Ectodermal cell (in vitro differentiated cells): Measurements from ENCODE around the gene CFAP92.
A peak's percentile ranks its signal among the peaks of the same experiment; 100 is the strongest.

ENCODE experiments used
- H3K27ac ChIP-seq: 2 replicates; pipeline ENCODE4 v1.7.0; 2013; ENCODE audit warnings: mild to moderate bottlenecking, low read depth, low read length; ENCODE audit not compliant: insufficient read depth, poor library complexity, severe bottlenecking
- H3K27me3 ChIP-seq: 2 replicates; pipeline ENCODE4 v1.7.0; 2013; ENCODE audit warnings: mild to moderate bottlenecking, low read length; ENCODE audit not compliant: insufficient read depth, control insufficient read depth, poor library complexity, severe bottlenecking
- H3K36me3 ChIP-seq: one replicate; pipeline ENCODE4 v1.7.0; 2013; ENCODE audit warnings: low read length; ENCODE audit not compliant: control insufficient read depth, insufficient read depth
- H3K4me1 ChIP-seq: one replicate; pipeline ENCODE4 v1.7.0; 2013; ENCODE audit warnings: low read length; ENCODE audit not compliant: control insufficient read depth, insufficient read depth
- H3K4me3 ChIP-seq: 2 replicates; pipeline ENCODE4 v1.7.0; 2013; ENCODE audit warnings: low read depth, low read length, control low read depth; ENCODE audit not compliant: insufficient read depth
- H3K9me3 ChIP-seq: 2 replicates; pipeline ENCODE4 v1.7.0; 2013; ENCODE audit warnings: mild to moderate bottlenecking, low read length, moderate library complexity; ENCODE audit not compliant: control insufficient read depth
- WGBS, 2 experiments: methylation state at CpG; one replicate each; pipeline ENCODE4 v1.1.7; 2013; ENCODE audit warnings: missing lambda C conversion rate in 2 of 2; 5-methylcytosine and 5-hydroxymethylcytosine counted together

The CFAP92 gene

DNA sequence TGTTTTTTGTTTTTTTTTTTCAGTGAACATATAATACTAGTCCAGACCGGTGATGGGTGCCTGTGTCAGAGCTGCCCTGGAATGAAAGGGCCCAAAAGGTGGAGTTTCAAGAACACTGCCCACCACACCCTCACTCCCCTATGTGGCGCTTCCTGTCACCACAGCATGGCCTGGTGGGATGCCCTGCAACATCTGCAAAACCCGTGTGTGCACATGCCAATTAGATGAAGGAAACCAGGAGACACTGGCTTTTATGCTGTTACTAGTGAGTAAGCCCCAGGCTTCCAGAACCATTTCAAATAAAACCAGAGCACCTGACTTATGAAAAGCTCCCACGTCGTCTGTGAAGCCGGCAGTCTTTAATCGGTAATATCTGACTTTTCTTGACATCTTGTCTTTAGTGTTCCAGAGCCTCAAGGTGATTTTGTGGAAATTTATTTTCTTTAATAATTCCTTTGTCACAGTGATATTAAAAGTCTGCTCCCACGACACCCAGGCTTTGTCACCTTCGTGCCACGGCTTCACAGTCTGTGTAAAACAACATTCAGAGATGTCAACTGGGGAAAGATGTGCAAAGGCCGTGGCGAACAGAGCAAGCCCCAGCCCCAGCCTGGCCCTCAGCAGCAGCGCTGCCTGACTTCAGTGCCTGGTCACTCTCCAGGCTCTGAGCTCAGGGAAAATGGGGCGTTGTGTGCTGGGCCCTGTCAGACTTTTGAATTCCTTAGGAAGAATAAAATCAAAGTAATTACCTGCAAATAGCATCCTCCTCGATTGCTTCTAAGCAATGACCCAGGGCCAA, 6.4 kb downstream of the CFAP92 start:
- Histone ChIP-seq H3K27me3 (peaks cover under 1% of the 10 kb centered on the region), H3K27ac (no peak overlapping the region), H3K36me3 (no peaks in the 10 kb centered on the region), H3K9me3 (no peaks in the 10 kb centered on the region), H3K4me1 (peaks cover 10% of the 10 kb centered on the region), H3K4me3 (no peak overlapping the region)
- 94% methylated on average over 14 to 15 of the region's 15 CpGs for WGBS, 2 experiments

DNA sequence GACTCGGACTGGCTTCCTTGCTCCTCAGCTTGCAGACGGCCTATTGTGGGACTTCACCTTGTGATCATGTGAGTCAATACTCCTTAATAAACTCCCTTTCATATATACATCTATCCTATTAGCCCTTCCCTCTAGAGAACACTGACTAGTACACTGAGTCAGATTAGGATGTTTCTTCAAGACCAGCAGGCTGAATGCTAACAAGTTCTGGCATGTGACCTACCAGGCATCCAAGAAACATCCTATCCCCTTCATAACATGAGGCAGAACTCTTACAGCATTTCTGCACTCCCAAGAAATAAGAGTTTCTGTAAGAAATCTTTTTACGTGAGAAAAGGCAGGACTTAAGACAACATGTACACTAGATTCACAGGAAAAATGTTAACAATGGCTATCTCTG, 9.3 kb downstream of the CFAP92 start:
- Histone ChIP-seq H3K27me3 (no peaks in the 10 kb centered on the region), H3K9me3 (no peaks in the 10 kb centered on the region), H3K27ac (no peak overlapping the region), H3K36me3 (no peaks in the 10 kb centered on the region), H3K4me1 (peaks cover 10% of the 10 kb centered on the region), H3K4me3 (no peak overlapping the region)
- WGBS, 2 experiments, result 91 to 97% methylated on average over 3 of the region's 3 CpGs

DNA sequence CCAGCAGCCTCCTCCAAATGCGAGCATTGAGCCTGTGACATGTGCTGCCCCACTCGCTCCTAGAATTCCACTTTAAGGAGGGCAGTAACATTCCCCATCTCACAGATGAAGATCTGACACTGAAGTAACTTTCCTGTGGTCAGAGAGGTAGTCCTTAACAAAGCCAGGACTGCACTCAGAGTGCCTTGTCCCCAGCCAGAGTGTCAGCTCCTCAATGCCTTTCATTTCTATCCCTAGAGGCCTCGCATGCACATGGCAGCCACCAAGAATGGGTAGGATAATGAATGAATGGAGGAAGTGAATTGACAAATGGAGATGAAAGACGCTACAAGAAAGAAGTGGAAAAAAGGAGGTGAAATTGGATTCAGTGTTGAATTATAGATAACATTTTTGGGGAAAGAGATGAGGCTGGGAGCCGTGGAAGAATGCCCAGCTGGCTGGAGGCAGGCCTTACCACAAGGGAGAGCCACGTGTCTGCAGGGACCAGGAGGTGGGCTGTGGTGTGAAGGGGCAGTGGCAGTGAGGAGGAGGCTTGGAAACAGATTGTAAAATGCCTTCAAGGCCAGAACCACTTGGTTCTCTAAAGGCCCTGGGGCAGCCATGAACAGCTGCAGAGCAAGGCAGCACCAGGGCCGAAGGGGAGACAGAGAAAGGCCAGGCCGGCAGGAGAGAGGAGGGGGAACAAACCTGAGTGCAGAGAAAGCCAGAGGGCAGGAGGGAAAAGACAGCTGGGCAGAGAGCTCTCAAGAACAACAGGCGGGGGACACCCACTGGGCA, 10.4 kb downstream of the CFAP92 start:
- Histone ChIP-seq H3K4me3 (no peak overlapping the region), H3K4me1 (peaks cover 10% of the 10 kb centered on the region), H3K36me3 (no peaks in the 10 kb centered on the region), H3K27ac (peak overlapping the region; percentile 66), H3K9me3 (no peaks in the 10 kb centered on the region), H3K27me3 (no peaks in the 10 kb centered on the region)
- 70% methylated on average over 9 of the region's 9 CpGs for WGBS, 2 experiments

DNA sequence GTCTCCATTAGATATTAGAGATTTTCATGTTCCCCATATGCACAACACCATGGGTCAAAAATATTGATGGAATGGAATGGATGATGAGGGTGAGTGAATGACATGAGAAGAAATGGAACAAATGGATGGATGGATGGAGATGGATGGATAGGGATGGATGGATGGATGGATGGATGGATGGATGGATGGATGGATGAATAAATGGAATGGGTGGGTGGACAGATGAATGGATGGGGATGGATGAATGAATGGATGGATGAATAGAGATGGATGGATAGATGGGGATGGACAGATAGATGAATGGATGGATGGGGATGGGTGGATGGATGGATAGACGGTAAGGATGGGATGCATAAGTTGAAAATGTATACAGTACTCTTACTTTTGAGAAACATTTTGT, 18.6 kb downstream of the CFAP92 start:
- no peaks in the 10 kb centered on the region for H3K36me3 ChIP-seq
- WGBS, 2 experiments, result 91 to 94% methylated on average over 1 of the region's 1 CpG
- H3K27ac ChIP-seq, result no peak overlapping the region
- no peak overlapping the region for H3K4me3 ChIP-seq
- no peaks in the 10 kb centered on the region for H3K27me3 ChIP-seq
- no peaks in the 10 kb centered on the region for H3K9me3 ChIP-seq
- no peaks in the 10 kb centered on the region for H3K4me1 ChIP-seq

DNA sequence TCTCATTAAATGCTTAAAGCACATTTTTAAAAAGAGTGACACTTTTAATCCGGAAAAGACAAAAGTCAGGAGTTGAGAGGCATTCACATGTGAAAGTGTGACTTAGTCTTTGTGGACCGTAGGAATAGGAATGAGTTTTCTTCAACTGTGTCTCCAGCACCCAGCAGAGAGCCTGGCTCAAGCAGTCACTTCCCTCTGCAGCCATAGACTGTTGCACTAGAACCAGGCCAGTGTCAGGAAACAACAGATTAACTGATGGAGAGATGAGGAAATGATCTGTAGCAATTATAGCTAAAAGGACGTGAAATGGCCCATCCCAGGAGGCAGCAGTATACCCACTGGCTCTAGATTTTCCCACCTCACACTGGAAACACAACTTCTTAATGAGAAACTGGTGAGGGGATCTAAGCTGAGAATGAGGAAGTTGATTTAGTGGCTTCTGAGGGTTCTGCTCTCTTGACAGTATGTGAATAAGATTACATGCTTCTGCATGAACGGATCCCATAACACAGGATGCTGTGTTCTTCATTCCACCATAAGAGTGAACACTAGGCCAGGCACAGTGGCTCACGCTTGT, 19.8 kb downstream of the CFAP92 start:
- no peak overlapping the region for H3K4me3 ChIP-seq
- no peaks in the 10 kb centered on the region for H3K36me3 ChIP-seq
- no peaks in the 10 kb centered on the region for H3K4me1 ChIP-seq
- H3K27me3 ChIP-seq, result no peaks in the 10 kb centered on the region
- WGBS, 2 experiments, result 78 to 85% methylated on average over 4 to 5 of the region's 5 CpGs
- H3K27ac ChIP-seq, result no peak overlapping the region
- H3K9me3 ChIP-seq, result no peaks in the 10 kb centered on the region

DNA sequence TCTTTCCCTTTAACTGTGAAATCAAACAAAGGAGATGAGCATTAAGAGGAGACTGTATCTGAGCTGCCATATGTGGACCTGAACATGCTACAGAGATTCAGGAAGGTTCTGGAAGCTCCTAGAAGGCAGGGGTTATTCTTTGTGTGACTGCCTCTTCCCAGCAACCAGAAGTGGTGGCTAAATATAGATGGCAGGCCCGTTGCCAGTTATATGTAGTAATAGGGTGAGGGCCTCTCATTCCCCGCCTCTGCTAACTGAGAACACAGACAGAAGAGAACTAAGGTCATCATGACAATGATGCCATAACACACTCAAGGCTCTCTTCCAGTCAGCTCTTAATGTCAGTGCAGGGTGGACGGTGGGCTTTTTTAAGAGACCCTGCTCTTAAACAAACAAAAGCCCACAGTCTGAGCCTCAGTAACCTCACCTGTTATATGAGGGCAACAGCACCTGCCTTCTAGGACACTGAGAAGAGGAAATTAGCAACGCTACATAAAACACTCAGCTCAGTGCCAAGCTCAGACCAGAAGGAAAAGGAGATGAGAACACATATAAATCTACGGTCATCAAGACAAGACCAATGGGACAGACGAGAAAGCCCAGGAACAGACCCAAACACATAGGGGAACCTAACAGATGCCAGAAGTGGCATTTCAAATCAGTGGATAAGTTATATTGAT, 22.3 kb downstream of the CFAP92 start:
- H3K27me3 ChIP-seq, result no peaks in the 10 kb centered on the region
- no peaks in the 10 kb centered on the region for H3K4me1 ChIP-seq
- H3K36me3 ChIP-seq, result no peaks in the 10 kb centered on the region
- H3K9me3 ChIP-seq, result no peaks in the 10 kb centered on the region
- 93 to 94% methylated on average over 6 of the region's 6 CpGs for WGBS, 2 experiments
- H3K27ac ChIP-seq, result no peak overlapping the region
- no peak overlapping the region for H3K4me3 ChIP-seq

DNA sequence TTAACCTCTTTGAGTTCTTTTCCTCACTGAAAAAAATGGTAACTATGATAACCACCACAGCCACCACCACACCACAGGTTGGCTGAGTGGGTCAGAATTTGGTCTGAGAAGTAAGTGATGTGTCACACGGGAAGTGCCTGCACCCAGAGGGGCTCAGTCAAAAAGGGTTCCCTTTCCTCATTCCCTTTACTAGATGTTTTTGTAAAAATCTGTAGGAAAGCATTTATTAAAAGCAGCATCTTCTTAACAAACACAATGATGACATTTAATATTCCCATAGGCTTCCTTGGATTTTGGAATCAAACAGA, 23.2 kb downstream of the CFAP92 start:
- Histone ChIP-seq H3K9me3 (no peaks in the 10 kb centered on the region), H3K27ac (no peak overlapping the region), H3K4me1 (no peaks in the 10 kb centered on the region), H3K36me3 (no peaks in the 10 kb centered on the region), H3K27me3 (no peaks in the 10 kb centered on the region), H3K4me3 (no peak overlapping the region)
- WGBS, 2 experiments, result 88% methylated on average over 1 of the region's 1 CpG; no CpG with 5 or more reads in 1 of the 2 experiments

DNA sequence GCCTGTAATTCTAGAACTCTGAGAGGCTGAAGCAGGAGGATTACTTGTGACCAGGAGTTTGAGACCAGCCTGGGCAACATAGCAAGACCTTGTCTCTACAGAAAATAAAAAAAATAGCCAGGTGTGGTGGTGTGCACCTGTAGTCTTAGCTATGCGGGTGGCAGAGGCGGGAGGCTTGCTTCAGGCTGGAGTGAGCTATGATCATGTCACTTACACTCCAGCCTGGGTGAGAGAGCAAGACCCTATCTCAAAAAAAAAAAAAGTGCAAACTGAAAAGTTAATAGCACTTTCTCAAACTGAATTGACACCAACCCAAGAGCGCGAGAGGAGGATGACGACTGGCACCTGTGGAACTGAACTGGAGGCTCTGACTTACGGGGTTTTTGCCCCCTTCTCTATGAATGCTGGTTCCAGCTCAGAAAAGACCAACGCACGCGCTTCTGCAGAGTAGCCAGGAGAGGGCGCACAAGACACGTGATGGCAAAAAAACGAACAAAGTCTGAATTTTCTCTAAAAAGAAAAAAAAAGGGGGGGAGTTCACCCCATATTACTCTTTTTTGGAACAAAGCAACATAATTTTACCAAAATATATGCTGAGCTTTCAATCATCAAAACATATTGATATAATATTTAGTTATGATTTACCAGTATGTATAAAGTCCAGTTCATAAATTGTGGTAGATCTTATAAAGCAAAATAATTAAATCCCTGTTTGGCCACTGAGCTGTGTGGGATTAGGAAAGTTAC, 23.7 kb downstream of the CFAP92 start:
- no peaks in the 10 kb centered on the region for H3K27me3 ChIP-seq
- no peak overlapping the region for H3K4me3 ChIP-seq
- 21 to 22% methylated on average over 12 of the region's 12 CpGs for WGBS, 2 experiments
- H3K4me1 ChIP-seq, result no peaks in the 10 kb centered on the region
- no peak overlapping the region for H3K27ac ChIP-seq
- H3K36me3 ChIP-seq, result no peaks in the 10 kb centered on the region
- no peaks in the 10 kb centered on the region for H3K9me3 ChIP-seq

DNA sequence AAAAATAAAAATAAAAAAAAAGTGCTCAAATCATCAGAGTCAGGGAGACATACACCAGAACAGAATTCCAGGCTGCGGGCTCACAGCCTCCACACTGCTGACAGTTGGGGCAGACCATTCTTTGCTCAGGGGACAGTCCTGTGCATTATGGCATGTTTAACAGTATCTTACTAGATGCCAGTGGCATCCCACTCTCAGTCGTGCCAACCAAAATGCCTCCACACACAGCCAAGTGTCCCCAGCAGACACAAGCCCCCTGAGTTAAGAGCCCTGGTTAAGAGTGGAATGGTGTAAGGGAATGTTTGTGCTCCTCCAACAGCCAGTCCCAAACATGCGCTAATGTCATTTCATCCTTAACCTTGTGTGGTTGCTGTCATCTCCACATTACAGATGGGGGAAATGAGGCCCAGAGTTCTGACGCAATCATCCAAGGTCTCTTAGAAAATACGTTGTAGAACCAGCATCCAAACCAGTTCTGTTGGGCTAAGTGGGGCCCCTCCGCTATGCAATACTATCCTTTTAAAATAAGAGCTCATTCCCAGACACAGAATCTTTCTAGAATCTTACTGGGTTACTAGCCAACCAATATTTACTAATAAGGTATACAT, 26.0 kb downstream of the CFAP92 start:
- Histone ChIP-seq H3K9me3 (no peaks in the 10 kb centered on the region), H3K4me1 (no peaks in the 10 kb centered on the region), H3K36me3 (no peaks in the 10 kb centered on the region), H3K4me3 (no peak overlapping the region), H3K27me3 (no peaks in the 10 kb centered on the region), H3K27ac (no peak overlapping the region)
- WGBS, 2 experiments, result 93 to 95% methylated on average over 6 of the region's 6 CpGs
